Keratinocyte (primary cell): ENCODE measurements around the gene SLC25A47. TPM values are rescaled to one million over a fixed set of nuclear protein-coding genes. Genes with fewer than 3 reads are reported as not detected.

Experiments
- DNase-seq: peaks from one replicate; pipeline ENCODE4 v3.0.0-alpha.2; 2011; ENCODE audit warnings: low read depth, missing footprints, low spot score
- FAIRE-seq: peaks from 2 replicates; lab custom pipeline; 2011; peaks lifted over from hg19 to GRCh38; lab: Jason Lieb, UNC
- H2AFZ ChIP-seq: 2 replicates; pipeline ENCODE4 v1.6.0; 2012; ENCODE audit warnings: low read length, control low read depth, inconsistent platforms; ENCODE audit not compliant: control insufficient read depth
- H3K27ac ChIP-seq: 2 replicates; pipeline ENCODE4 v1.5.1; 2011; ENCODE audit warnings: low read length; ENCODE audit not compliant: control insufficient read depth, insufficient read depth
- H3K27me3 ChIP-seq: 3 replicates; pipeline ENCODE4 v1.6.0; 2011; ENCODE audit warnings: low read length; ENCODE audit not compliant: control insufficient read depth, insufficient read depth; ENCODE audit errors: extremely low read depth
- H3K36me3 ChIP-seq, 2 experiments: 2 replicates in 1 of 2; 3 replicates in 1 of 2; pipeline ENCODE4 v1.5.1; 2011; ENCODE audit warnings: low read length in 2 of 2, mild to moderate bottlenecking in 1 of 2; ENCODE audit not compliant: control insufficient read depth in 2 of 2, insufficient read depth in 2 of 2; ENCODE audit errors: extremely low read depth in 1 of 2
- H3K4me1 ChIP-seq: 3 replicates; pipeline ENCODE4 v1.5.1; 2011; ENCODE audit warnings: low read length; ENCODE audit not compliant: control insufficient read depth, insufficient read depth; ENCODE audit errors: extremely low read depth
- H3K4me2 ChIP-seq: 3 replicates; pipeline ENCODE4 v1.6.0; 2011; ENCODE audit warnings: low read depth, low read length; ENCODE audit not compliant: control insufficient read depth, insufficient read depth; ENCODE audit errors: extremely low read depth
- H3K4me3 ChIP-seq, 3 experiments: fragments of 200-600 bp in 1 of 3; sonication (generic) in 1 of 3; 2 replicates in 2 of 3; 3 replicates in 1 of 3; pipeline ENCODE4 v1.5.1; 2011 to 2016; ENCODE audit warnings: low read length in 3 of 3, mild to moderate bottlenecking in 3 of 3, control low read depth in 2 of 3, inconsistent platforms in 1 of 3, low read depth in 1 of 3, mixed read lengths in 1 of 3, mixed run types in 1 of 3, moderate library complexity in 1 of 3; ENCODE audit not compliant: control insufficient read depth in 2 of 3, insufficient read depth in 2 of 3; ENCODE audit errors: extremely low read depth in 1 of 3
- H3K79me2 ChIP-seq: 2 replicates; pipeline ENCODE4 v1.6.0; 2012; ENCODE audit warnings: low read length; ENCODE audit not compliant: control insufficient read depth, insufficient read depth
- H3K9ac ChIP-seq: 3 replicates; pipeline ENCODE4 v1.6.0; 2011; ENCODE audit warnings: low read length; ENCODE audit not compliant: control insufficient read depth, insufficient read depth; ENCODE audit errors: extremely low read depth
- H3K9me1 ChIP-seq: 3 replicates; pipeline ENCODE4 v1.6.0; 2011; ENCODE audit warnings: low read length; ENCODE audit not compliant: control insufficient read depth, insufficient read depth; ENCODE audit errors: extremely low read depth
- H3K9me3 ChIP-seq: 2 replicates; pipeline ENCODE4 v1.5.1; 2012; ENCODE audit warnings: low read depth, low read length; ENCODE audit not compliant: control insufficient read depth
- H4K20me1 ChIP-seq: 3 replicates; pipeline ENCODE4 v1.6.0; 2011; ENCODE audit warnings: low read length; ENCODE audit not compliant: control insufficient read depth, insufficient read depth; ENCODE audit errors: extremely low read depth
- EZH2 ChIP-seq: IDR thresholded peaks from one replicate; pipeline ENCODE4 v1.6.1; 2012; ENCODE audit warnings: inconsistent platforms, mild to moderate bottlenecking, low read length, moderate library complexity
- dilution Hi-C: fragments of 300-500 bp; cut with MboI; formaldehyde crosslinking; loops from one replicate; pipeline ENCODE4 v1.7.0; 2020; ENCODE audit warnings: low sequenced_read_pairs; ENCODE audit not compliant: extremely low pct_ligation_motif_present
- polyA minus RNA-seq, 3 experiments: library from RNA; depleted of rRNA, polyadenylated mRNA; stranded (reverse); fragments of >200 nt; gene quantifications; 1 replicate in 1 of 3; 2 replicates in 1 of 3; 3 replicates in 1 of 3; pipeline ENCODE4 v1.2.3, GENCODE V29; 2011
- polyA plus RNA-seq, 5 experiments: library from polyadenylated mRNA; depleted of rRNA in 3 of 5; stranded (reverse) in 3 of 5; stranded (forward) in 1 of 5; unstranded in 1 of 5; fragments of >200 nt; gene quantifications; 1 replicate in 1 of 5; 2 replicates in 3 of 5; 3 replicates in 1 of 5; pipeline versions ENCODE4 v1.2.1 to v1.2.3, GENCODE V29; 2011 to 2012; ENCODE audit warnings: missing spikeins in 2 of 5, low read depth in 1 of 5, low replicate concordance in 1 of 5
- TF ChIP-seq, protein P1 (sequence below), 3 experiments: IDR thresholded peaks in 1 of 3; conservative IDR thresholded peaks in 1 of 3; optimal IDR thresholded peaks in 1 of 3; 2 replicates in 2 of 3; 3 replicates in 1 of 3; pipeline versions ENCODE3 to v1.5.1; 2011; ENCODE audit warnings: low read length in 3 of 3, mild to moderate bottlenecking in 3 of 3, moderate library complexity in 2 of 3, control low read depth in 1 of 3, inconsistent platforms in 1 of 3; ENCODE audit not compliant: insufficient read depth in 2 of 3; ENCODE audit errors: extremely low read depth in 1 of 3

SLC25A47 gene, protein sequence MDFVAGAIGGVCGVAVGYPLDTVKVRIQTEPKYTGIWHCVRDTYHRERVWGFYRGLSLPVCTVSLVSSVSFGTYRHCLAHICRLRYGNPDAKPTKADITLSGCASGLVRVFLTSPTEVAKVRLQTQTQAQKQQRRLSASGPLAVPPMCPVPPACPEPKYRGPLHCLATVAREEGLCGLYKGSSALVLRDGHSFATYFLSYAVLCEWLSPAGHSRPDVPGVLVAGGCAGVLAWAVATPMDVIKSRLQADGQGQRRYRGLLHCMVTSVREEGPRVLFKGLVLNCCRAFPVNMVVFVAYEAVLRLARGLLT
- not detected in 3 replicates for polyA plus RNA-seq
- polyA plus RNA-seq (2011; ENCODE audit: low read depth), result not detected
- polyA plus RNA-seq (2011; cell fraction: cytosol; rRNA removed), result not detected in 2 replicates
- polyA plus RNA-seq (2011; cell fraction: nucleus; rRNA removed), result not detected in 2 replicates
- not detected in 2 replicates for polyA plus RNA-seq (2012; ENCODE audit: low replicate concordance)
- polyA minus RNA-seq, result not detected in 3 replicates
- polyA minus RNA-seq (2011; cell fraction: cytosol; rRNA and poly(A)+ RNA removed), result not detected
- polyA minus RNA-seq (2011; cell fraction: nucleus; rRNA and poly(A)+ RNA removed), result not detected in 2 replicates

- TF ChIP-seq EZH2, result no peak
- TF ChIP-seq, protein P1, sequence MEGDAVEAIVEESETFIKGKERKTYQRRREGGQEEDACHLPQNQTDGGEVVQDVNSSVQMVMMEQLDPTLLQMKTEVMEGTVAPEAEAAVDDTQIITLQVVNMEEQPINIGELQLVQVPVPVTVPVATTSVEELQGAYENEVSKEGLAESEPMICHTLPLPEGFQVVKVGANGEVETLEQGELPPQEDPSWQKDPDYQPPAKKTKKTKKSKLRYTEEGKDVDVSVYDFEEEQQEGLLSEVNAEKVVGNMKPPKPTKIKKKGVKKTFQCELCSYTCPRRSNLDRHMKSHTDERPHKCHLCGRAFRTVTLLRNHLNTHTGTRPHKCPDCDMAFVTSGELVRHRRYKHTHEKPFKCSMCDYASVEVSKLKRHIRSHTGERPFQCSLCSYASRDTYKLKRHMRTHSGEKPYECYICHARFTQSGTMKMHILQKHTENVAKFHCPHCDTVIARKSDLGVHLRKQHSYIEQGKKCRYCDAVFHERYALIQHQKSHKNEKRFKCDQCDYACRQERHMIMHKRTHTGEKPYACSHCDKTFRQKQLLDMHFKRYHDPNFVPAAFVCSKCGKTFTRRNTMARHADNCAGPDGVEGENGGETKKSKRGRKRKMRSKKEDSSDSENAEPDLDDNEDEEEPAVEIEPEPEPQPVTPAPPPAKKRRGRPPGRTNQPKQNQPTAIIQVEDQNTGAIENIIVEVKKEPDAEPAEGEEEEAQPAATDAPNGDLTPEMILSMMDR (optimal IDR thresholded peaks at IDR 0.05 in 1 of 3, IDR thresholded peaks at IDR 0.05 in 1 of 3, conservative IDR thresholded peaks at IDR 0.05 in 1 of 3; ENCODE audit: extremely low read depth in 1 of 3, insufficient read depth in 2 of 3, low read length in 3 of 3), result no peak
- H3K27me3 ChIP-seq, result peaks cover 2% of the 10 kb centered on the region
- H3K27ac ChIP-seq, result no peak within 1 kb of the TSS
- FAIRE-seq, result no peak
- dilution Hi-C loops, result no loop called here
- H3K9me3 ChIP-seq, result no peaks in the 10 kb centered on the region
- no peaks in the 10 kb centered on the region for H3K36me3 ChIP-seq
- no peak within 1 kb of the TSS for H2AFZ ChIP-seq
- peaks cover 2% of the 10 kb centered on the region for H3K9me1 ChIP-seq
- peaks cover 9% of the 10 kb centered on the region for H3K4me1 ChIP-seq
- no peaks in the 10 kb centered on the region for H4K20me1 ChIP-seq
- H3K79me2 ChIP-seq, result no peaks in the 10 kb centered on the region
- H3K9ac ChIP-seq, result no peak within 1 kb of the TSS
- no peak for DNase-seq
- no peak within 1 kb of the TSS for H3K4me3 ChIP-seq
- H3K4me2 ChIP-seq, result no peak within 1 kb of the TSS
These were observed at the start of gene SLC25A47 for GRCh38 chr14:100323121-100323941. Gene SLC25A47 (plus strand): TSS chr14:100323339. CDS start chr14:100323415, 76 bp downstream.

GRCh38 chr14:100274250-100274649 is 48.9 kb upstream of the SLC25A47 start:
- Histone ChIP-seq H2AFZ (no peak overlapping the region), H3K27ac (no peak overlapping the region)

More at GRCh38 chr14:100274250-100274649, 48.9 kb upstream of the SLC25A47 start:
- no peak for TF ChIP-seq EZH2
- TF ChIP-seq, protein P1 (optimal IDR thresholded peaks at IDR 0.05 in 1 of 3, IDR thresholded peaks at IDR 0.05 in 1 of 3, conservative IDR thresholded peaks at IDR 0.05 in 1 of 3; ENCODE audit: extremely low read depth in 1 of 3, insufficient read depth in 2 of 3, low read length in 3 of 3), result no peak
- H3K27me3 ChIP-seq, result no peaks in the 10 kb centered on the region
- FAIRE-seq, result no peak
- H3K79me2 ChIP-seq, result peaks cover 85% of the 10 kb centered on the region
- H3K4me2 ChIP-seq, result no peak overlapping the region
- H3K36me3 ChIP-seq, result peaks cover 6 to 10% of the 10 kb centered on the region in 2 experiments
- H3K9ac ChIP-seq, result no peak overlapping the region
- no peaks in the 10 kb centered on the region for H3K9me1 ChIP-seq
- DNase-seq, result no peak
- H3K4me1 ChIP-seq, result peaks cover 6% of the 10 kb centered on the region
- dilution Hi-C loops, result no loop called here
- no peak overlapping the region for H3K4me3 ChIP-seq
- H4K20me1 ChIP-seq, result peaks cover 3% of the 10 kb centered on the region
- no peaks in the 10 kb centered on the region for H3K9me3 ChIP-seq
